Hepatic stellate cell (primary cell): ENCODE data around the gene HHEX.
"Not testable (repeated sequence)": the region's sequence is repeated elsewhere in the genome, so short reads cannot be mapped to it uniquely, and the experiment has no call there.

Source experiments
- DNase-seq: peaks from one replicate; pipeline ENCODE4 v3.0.0; 2011; ENCODE audit warnings: low spot score

HHEX gene

GRCh38 chr10:92737484-92737883, 47.7 kb downstream of the HHEX start:
- DNase-seq, result no peak

- no peak for DNase-seq
Observed at GRCh38 chr10:92740762-92741161, 51.0 kb downstream of the HHEX start.

GRCh38 chr10:92741741-92742140, 52.0 kb downstream of the HHEX start:
- DNase-seq, result not testable (repeated sequence)

GRCh38 chr10:92742331-92743228, 52.8 kb downstream of the HHEX start:
- no peak for DNase-seq
